NCI-H82 treated with DMSO at 0.1 percent for 48 hours (cell line): Measurements from ENCODE around the gene POLR3A.

Experiments used
- DNase-seq: peaks from one replicate; lab custom pipeline; 2025; ENCODE audit not compliant: unreplicated experiment; lab: John Stamatoyannopoulos, UW

The POLR3A gene

DNA sequence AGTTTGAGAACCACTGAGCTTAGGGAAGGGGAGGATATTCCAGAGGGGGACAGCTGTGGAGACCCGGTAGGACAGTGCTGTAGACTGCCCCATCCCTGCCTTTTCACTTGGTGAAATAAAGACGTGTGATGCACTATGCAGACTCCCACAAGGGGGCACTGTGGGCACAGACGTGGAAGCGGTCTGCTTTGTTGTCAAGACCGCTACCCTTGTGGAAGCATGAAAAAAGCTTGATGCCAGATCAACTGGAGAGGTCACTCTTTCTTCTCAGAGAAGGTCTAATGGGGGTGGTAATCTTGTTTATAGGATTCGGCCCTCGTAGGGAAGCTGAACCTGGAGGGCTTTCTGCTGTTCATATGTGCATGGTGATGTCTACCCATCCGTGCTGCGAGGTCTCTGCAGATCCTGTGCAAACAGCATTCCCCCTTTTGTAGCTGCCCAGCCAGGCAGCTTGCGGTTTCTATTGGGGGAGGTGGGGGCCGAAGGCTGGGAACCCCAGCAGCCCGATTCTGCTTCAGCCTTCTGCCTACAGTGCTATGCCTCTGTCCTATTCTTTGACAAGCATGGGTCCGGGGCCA, 18.1 kb upstream of the POLR3A start:
- peak; percentile 89 for DNase-seq

GRCh38 chr10:78046711-78047269, 17.5 kb upstream of the POLR3A start:
- DNase-seq, result no peak

GRCh38 chr10:78045856-78046255, 16.5 kb upstream of the POLR3A start:
- DNase-seq, result no peak

- no peak for DNase-seq
These were observed 15.9 kb upstream of the POLR3A start for GRCh38 chr10:78045237-78045636.

- no peak for DNase-seq
These were observed 15.4 kb upstream of the POLR3A start for GRCh38 chr10:78044699-78045098.

GRCh38 chr10:78044179-78044578, 14.9 kb upstream of the POLR3A start:
- DNase-seq, result no peak

GRCh38 chr10:78042752-78043104, 13.4 kb upstream of the POLR3A start:
- no peak for DNase-seq

DNA sequence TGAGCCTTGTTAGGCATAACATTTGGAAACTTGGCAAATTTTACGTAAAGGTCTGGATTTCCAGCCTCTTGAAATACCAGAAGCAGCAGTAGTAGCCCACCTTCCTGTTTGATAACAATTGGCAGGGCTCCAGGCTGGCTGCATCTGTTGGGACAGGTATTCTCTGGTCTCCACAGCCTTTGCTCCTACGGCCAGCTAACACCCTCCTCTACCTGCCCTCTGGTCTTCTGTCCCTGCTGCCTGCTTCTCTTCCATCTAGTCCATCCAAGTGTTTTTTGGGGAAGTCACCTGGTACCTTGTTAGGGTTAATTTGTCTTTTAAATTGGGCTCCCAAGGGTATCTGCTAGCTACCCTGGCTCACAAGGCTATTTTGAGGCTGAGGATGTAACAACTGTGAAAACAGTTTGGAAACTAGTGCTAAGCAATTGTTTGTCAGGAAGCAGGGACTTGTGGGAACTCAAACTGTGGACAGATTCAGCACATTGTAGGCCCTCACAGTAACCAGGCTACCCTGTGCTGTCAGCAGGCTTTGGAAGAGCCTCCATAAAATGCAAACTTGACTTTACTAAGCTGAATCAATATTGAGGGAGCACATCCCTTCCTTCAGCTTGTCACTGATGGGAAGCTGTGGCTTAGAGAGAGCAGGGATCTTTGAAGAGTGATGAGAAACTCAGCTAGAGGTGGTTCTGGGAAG, 12.9 kb upstream of the POLR3A start:
- DNase-seq, result no peak

- DNase-seq, result no peak
These were observed 12.1 kb upstream of the POLR3A start for GRCh38 chr10:78041170-78042057.

DNA sequence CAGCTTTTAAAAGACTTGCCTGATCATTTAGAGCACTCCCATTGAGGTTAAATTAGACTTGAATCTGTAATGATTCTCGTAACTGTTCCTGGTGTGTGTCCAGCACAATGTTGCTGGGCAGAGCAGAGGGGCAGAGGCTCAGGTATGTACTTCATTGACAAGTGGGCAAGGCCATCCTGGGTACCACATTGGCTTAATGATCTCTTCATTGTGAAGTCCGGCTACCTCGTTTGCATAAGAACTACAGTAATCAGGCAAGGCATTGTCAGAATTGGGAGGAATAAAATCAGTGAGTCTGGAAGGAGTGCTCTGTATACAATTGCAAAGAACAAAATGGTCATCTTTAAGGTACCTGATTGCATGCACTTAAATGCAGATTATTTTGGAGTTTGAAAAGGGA, 10.4 kb upstream of the POLR3A start:
- DNase-seq, result no peak

- no peak for DNase-seq
These were observed 9.7 kb upstream of the POLR3A start for GRCh38 chr10:78038791-78039547.

DNA sequence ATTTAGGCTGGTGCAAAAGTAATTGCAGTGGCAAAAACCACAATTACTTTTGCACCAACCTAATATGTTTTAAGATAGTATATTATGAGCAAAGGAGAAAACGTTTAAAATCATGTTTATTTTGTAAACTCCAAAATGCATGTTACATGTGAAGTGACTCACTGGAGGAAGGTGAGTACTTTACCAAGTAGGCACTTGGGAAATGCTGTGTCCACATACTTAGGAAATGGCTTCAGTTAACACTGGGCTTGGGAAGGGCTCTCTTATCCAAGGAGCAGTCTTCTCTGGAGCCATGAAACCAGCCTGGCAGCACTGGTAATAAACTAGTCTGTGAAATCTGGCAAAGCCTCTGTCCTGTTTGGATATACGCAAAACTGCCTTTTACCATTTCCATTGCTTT, 8.8 kb upstream of the POLR3A start:
- no peak for DNase-seq

- DNase-seq, result no peak
These were observed 6.7 kb upstream of the POLR3A start for GRCh38 chr10:78035933-78036583.

DNA sequence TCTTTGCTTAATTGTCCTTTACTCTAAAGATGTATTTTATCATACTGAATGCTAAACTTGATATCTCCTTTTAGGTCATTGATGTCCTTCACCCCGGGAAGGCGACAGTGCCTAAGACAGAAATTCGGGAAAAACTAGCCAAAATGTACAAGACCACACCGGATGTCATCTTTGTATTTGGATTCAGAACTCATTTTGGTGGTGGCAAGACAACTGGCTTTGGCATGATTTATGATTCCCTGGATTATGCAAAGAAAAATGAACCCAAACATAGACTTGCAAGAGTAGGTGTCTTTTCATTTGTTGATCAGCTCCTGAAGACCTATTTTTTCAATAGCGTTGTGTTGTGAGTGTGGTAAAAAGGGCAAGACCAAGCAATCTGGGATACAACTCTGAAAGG, 6.1 kb upstream of the POLR3A start:
- no peak for DNase-seq

- DNase-seq, result no peak
These were observed 5.7 kb upstream of the POLR3A start for GRCh38 chr10:78035025-78035424.

GRCh38 chr10:78033637-78034470, 4.5 kb upstream of the POLR3A start, which contains the start of gene RPS24:
Gene RPS24, plus strand, starts transcription at chr10:78033863. Its CDS starts 39 bp downstream, at chr10:78033902.
- peak; percentile 95 for DNase-seq

DNA sequence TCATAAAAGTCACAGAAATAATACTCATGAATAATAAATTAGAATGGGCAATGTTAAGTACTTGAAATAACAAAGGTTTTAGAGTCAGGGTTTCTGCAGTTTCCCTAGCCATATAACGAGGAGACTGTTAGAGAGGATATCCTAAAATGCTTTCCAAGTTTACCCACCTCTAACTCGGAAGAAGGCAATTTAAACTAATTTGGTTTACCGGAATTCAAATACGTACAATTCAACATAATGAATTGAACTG, 4.0 kb upstream of the POLR3A start:
- no peak for DNase-seq

GRCh38 chr10:78028438-78029268, 662 bp downstream of the POLR3A start:
- DNase-seq, result no peak
